Forelimb muscle (tissue), 1 donor: Measurements from ENCODE around the gene DDX28. TPM values are rescaled to one million over a fixed set of nuclear protein-coding genes. Genes with fewer than 3 reads are reported as not detected.
"Not testable (repeated sequence)": the region's sequence is repeated elsewhere in the genome, so short reads cannot be mapped to it uniquely, and the experiment has no call there.

Source experiments
- DNase-seq: peaks from one replicate; pipeline ENCODE4 v3.0.0-alpha.2; 2013; ENCODE audit warnings: low read depth
- polyA plus RNA-seq: library from polyadenylated mRNA; unstranded; fragments of 120-200 nt; gene quantifications from one replicate; pipeline ENCODE4 v1.2.1, GENCODE V29; 2013; ENCODE audit not compliant: insufficient read length

DDX28 gene
- polyA plus RNA-seq, 1 donor, result 4.8 TPM

DNA sequence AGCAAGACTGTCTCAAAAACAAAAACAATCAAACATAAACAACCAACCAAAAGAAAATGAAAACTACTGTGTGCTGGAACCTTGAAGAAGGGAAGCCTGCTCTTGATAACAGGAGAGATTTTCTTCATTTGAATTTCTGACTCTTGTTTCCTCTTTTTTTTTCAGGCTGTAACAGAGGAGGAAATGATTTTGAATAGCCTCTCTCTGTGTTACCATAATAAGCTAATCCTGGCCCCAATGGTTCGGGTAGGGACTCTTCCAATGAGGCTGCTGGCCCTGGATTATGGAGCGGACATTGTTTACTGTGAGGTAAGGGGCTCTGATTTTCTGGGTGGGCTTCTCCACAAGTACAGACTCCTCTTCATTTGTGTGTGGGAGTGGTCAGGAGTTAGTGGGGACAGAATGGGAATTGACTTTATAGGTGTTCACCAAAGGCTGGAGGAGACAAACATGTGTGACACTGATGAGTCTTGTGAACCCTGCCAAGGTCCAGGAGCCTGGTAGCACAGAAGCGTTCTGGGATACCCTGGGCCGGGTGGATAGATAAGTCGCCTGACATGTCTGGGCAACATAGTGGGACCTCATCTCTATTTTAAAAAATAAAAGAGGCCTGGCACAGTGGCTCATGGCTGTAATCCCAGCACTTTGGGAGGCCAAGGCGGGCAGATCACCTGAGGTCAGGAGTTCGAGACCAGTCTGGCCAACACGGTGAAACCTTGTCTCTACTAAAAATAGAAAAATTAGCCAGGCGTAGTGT, 15.0 kb upstream of the DDX28 start:
- DNase-seq, result no peak

DNA sequence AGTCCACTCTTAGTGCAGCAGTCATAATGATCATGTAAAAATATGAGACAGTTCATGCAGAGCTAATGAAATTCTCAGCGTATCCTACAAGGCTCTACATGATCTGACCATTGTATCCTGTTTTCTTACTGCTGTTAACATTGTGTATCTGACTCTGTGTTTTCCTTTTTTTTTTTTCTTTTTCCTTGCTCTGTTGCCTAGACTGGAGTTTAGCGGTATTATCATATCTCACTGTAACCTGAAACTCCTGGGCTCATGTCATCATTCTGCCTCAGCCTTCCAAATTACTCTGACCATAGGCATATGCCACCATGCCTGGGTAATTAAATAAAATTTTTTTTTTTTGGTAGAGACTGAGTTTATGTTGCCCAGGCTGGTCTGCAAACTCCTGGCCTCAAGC, 12.2 kb upstream of the DDX28 start:
- DNase-seq, result no peak

DNA sequence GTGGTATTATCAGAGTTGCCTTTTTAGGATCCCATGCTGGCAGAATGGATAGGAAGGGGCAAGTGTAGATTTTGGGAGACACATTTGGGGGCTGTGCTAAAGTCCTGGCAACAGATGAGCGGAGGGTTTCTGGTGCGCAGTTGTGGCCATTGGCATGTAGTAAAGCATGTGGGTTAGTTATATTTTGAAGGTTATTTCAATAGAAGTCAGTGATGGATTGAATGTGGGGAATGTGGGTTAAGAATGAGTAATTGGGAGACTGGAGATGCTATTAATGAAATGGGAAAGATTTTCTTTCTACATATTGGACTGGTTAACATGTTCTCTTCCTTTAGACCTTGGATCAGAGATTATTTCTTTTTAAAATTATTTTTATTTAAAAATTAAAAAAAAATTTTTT, 10.1 kb upstream of the DDX28 start:
- no peak for DNase-seq

DNA sequence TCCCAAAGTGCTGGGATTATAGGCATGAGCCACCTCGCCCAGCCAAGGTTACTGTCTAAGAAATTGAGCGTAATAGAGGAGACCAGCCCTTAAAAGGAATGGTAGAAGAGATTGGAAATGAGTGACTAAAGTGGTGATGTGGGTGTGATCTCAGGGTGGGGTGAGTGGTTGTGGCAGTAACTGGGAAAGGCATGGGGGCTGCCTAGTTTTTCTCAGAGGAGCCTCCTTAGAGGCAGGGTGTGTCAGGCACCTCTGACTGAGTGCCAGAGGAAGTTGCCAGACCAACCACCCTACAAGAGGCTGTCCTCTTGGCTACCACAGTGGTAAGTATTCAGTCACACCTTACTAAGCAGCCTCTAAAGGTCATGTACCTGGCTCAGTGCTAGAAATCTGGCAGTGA, 8.9 kb upstream of the DDX28 start:
- no peak for DNase-seq

DNA sequence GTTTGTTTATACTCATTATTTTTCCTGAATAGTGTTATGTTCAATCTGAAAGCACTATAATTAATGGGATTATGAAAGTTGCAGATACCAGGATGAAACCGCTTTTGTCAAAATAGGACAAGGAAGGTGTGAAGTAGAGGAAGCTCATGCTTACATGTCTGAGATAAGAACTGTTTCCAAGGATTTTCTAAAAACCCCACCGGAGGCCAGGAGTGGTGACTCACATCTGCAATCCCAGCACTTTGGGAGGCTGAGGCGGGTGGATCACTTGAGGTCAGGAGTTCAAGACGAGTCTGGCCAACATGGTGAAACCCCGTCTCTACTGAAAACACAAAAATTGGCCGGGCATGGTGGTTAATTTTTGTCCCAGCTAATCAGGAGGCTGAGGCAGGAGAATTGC, 7.1 kb upstream of the DDX28 start:
- not testable (repeated sequence) for DNase-seq

DNA sequence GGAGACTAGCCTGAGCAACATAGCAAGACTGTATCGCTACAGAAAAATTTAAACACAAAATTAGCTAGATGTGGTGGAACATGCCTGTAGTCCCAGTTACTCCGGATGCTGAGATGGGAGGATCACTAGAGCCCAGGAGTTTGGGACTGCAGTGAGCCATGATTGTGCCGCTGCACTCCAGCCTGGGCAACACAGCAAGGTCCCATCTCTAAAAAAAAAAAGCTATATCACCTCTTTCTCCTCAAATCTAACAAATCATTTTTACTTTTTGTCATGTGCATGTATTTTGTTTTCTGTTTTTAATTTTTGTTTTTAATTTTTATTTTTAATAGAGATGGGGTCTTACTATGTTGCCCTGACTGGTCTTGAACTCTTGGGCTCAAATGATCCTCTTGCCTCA, 6.0 kb upstream of the DDX28 start:
- no peak for DNase-seq

DNA sequence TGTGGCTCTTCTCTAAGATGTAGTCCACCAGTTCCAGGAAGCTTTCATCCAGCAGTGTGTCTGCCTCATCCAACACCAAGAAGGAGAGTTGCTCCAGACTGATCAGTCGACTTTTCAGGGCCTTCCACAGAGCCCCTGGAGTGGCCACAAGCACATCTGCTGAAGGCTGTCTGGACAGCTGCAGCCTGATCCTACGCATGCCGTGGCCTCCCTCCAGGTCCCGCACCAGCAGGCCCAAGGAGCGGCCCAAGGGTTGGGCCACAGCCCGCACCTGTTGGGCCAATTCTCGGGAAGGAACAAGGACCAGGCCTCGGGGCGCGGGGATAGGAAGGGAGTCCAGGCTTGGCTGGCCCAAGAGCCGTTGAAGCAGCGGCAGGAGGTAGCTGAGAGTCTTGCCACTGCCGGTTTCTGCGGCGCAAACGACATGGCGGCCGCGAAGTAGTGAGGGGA, 729 bp downstream of the DDX28 start:
- DNase-seq, result no peak

DNA sequence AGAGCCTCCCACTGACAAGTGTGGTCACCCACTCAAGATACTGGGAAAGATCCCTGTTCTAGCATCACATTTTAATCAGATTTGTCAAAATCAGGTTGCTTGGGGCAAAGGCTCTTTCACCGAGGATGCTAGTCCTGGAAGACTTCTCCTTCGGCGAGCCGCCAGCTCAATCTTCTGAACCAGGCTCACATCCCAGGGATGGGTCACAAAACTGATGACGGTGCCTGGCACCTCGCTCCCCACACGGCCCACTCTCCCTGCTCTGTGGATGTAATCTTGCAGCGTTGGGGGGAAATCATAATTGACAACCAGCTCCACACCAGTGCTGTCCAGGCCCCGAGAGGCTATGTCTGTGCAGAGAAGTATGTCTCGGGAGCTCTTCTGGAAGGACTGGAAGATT, 1.5 kb downstream of the DDX28 start:
- DNase-seq, result no peak

DNA sequence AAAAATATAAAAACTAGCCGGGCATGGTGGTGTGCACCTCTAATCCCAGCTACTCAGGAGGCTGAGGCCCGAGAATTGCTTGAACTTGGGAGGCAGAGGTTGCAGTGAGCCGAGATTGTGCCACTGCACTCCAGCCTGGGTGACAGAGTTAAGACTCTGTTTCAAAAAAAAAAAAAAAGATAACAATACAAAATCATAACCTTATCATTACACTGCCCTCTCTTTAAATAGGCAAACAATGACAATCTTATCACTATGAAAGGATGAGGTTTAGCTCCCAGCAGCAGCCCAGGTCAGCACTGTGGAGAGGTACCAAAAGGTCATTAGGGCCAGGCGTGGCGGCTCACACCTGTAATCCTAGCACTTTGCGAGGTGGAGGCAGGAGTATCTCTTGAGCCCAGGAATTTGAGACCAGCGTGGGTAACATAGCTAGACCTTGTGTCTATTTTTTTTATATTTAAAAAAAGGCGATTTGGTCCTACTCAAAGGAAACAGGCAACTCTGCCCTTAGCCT, 3.8 kb downstream of the DDX28 start:
- DNase-seq, result no peak

DNA sequence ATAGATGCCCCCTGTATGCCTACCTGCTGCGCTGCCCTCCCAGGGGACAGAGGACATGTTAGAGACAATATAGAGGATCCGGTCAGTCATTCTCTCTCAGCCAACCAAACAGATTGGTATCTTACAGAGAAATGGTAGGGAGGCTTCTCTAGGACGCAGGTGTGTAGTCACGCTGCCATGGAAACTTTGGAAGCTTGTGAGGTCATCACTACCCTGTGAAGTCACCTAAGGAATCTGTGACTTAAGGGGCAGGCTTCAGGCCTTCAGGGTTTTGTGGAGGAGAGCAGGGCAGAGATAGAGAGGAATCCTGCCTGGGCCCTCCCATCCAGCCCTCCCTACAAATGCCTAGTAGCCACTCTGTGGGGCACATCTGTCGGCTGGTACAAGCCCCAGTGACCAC, 7.4 kb downstream of the DDX28 start, which contains the start of gene DPEP2NB:
Gene DPEP2NB (minus strand): TSS at position 231 of the 400 bp plus-strand sequence. CDS start 141 bp downstream, at position 90.
- DNase-seq, result no peak

DNA sequence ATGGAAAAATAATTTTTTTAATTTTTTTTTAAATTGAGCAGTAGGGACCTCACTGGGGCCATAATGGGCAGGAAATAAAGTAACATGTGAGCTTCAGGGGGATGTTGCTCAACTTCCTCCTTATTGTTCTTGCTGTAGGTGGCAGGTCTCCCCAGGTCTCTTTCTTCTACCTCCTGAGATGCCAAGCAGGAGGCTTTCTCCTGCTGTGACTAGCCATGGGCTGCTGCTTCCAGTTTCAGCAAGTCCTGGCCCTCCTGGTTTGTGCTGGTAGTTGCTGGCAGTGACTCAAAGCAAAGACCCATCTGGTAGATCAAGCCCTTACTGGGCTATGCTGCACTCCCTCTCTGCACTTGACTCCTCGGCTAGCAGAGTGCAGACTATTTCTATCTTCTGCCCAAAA, 9.6 kb downstream of the DDX28 start:
- no peak for DNase-seq

DNA sequence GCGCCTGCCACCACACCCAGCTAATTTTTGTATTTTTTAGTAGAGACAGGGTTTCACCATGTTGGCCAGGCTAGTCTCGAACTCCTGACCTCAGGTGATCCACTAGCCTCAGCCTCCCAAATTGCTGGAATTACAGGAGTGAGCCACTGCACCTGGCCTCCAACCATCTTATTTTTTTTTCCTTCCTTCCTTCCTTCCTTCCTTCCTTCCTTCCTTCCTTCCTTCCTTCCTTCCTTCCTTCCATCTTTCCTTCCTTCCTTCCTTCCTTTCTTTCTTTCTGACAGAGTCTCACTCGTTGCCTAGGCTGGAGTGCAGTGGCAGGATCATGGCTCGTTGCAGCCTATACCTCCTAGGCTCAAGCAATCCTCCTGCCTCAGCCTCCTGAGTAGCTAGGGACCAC, 13.2 kb downstream of the DDX28 start:
- not testable (repeated sequence) for DNase-seq

DNA sequence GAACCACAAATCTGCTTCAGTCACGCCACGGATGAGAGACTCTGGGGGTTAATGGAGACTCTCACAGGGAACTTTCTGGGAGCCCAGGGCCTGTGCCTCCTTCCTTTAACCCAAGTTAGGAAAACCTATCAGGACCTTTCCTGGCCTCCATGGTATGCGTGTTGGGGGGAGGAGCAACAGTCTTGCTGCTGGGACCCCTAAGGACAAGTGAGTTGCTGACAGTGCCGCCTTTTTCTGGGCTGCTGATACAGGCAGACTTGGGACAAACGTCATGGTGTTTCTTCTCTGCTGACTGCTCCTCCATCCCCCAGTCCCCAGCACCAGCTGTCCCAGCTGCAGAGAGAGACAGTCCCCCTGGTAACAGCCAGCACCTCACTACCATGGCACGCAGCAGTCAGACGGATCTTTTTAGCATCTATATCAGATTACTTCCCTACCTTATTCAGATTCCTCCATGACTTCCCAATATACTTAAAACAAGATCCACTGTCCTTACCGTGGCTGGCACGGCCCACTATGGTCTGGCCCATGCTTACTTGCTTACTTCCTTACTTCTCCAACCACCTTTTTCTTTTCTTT, 13.8 kb downstream of the DDX28 start:
- no peak for DNase-seq

DNA sequence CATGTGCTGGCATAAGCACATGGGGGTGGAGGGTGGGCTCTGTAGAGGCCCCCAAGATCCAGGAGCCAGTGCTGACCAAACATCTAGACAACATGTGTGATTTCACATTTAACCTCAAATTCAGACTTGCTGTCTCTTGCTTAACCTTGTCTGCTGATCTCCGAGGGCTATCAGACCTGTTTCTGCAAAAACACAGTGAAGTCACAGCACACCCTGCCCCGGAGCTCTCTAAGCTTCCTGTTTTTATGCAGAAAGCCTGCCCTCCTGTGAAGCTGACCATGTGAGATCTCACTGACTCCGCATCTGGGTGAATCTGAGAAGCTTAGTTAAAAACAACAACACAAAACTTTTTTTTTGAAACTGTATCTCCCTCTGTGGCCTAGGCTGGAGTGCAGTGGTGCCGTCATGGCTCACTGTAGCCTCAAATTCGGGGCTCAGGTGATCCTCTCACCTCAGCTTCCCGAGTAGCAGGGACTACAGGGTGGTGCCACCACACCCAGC, 17.2 kb downstream of the DDX28 start:
- DNase-seq, result peak; percentile 17

DNA sequence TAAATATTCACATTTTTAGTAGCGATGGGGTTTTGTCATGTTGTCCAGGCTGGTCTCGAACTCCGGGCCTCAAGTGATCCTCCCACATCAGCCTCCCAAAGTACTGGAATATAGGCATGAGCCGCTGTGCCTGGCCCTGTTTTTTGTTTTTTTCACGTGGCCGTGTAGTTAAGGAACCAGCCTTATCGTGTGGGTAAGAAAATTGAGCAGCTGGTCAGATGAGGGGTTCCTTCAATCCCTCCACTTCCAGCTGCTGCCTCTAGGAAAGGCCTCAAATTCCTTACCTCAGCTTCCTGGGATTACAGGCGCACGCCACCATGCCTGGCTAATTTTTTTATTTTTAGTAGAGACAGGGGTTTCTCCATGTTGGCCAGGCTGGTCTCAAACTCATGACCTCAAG, 17.8 kb downstream of the DDX28 start:
- DNase-seq, result no peak

DNA sequence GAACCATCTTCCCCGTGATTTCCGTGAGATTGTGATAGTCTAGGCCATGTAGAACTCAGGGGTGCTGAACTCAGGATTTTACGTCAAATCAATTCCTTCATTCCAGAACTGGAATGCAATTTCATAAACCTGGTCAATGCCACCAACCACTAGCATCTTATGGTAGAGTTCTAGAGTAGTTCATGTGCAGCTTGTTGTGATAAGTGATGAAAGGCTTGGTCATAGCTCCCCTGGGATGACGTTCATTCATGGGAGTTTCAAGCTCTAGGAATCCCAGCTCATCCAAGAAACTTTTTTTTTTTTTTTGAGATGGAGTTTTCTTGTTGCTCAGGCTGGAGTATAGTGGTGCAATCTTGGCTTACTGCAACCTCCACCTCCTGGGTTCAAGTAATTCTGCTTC, 20.0 kb downstream of the DDX28 start:
- no peak for DNase-seq

DNA sequence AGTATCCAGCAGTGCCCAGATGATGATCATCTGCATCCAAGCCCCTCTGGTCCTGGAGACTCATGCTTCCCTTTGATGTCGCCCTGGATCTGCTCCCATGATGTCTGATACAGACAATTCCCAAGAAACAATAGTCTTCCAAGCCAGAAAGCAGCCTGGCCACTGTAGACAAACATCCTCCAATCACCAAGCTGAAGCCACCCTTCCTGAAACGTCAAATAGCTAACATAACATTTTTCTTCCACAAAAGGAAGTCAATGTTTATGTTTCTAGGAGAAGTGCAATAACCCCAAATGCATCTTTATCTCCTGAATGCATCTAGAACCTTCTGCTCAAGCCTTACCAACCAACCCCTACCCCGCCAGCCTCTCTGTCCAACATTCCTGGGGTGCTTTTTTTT, 22.6 kb downstream of the DDX28 start:
- no peak for DNase-seq

DNA sequence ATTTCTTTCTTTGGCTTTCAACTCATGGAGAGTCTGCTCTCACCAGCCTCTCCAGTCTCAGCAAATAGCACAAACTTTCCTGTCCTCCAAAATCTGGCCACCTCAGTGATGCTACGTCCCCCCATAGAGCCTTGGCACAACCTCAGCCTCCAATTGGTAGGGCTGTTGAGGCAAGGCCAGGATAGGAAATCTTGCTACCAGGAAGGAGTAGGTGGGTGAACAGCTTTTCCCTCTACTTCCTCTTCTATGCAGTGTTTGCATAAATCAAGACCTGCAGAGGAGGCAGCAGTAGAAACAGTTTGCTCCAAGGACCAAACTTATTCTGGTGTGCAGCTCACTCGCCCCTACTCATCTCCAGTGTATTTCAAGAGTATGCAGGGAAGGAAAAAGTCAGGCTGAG, 23.0 kb downstream of the DDX28 start:
- no peak for DNase-seq

DNA sequence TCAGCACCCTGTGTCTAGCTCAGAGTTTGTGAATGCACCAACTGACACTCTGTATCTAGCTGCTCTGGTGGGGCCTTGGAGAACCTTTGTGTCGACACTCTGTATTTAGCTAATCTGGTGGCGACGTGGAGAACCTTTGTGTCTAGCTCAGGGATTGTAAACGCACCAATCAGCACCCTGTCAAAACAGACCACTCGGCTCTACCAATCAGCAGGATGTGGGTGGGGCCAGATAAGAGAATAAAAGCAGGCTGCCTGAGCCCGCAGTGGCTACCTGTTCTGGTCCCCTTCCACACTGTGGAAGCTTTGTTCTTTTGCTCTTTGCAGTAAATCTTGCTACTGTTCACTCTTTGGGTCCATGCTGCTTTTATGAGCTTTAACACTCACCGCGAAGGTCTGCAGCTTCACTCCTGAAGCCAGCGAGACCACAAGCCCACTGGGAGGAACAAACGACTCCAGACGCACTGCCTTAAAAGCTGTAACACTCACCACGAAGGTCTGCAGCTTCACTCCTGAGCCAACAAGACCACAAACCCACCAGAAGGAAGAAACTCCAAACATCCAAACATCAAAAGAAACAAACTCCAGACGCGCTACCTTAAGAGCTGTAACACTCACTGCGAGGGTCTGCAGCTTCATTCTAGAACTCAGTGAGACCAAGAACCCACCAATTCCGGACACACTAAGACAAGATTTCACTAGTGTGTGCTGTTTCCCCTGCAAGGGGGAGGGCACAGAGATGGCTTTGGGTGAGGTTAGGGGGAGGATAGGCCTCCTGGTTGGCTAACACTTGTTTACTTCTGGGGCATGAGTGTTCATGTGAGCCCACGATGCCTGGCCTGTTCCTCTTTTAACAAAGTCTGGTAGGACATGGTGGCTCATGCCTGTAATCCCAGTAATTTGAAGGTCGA, 24.0 kb downstream of the DDX28 start, which contains the start of gene DPEP2:
Gene DPEP2 (minus strand): TSS at position 706 of the 910 bp plus-strand sequence. CDS start 6,272 bp downstream, outside the sequence.
- DNase-seq, result not testable (repeated sequence)

DNA sequence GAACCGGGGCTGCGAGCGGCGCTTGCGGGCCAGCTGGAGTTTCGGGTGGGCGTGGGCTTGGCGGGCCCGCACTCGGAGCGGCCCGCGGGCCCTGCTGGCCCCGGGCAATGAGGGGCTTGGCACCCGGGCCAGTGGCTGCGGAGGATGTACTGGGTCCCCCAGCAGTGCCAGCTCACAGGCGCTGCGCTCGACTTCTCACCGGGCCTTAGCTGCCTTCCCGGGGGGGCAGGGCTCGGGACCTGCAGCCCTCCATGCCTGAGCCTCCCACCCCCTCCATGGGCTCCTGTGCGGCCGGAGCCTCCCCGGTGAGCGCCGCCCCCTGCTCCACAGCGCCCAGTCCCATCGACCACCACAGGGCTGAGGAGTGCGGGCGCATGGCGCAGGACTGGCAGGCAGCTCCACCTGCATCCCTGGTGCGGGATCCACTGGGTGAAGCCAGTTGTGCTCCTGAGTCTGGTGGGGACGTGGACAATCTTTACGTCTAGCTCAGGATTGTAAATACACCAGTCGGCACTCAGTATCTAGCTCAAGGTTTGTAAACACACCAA, 24.7 kb downstream of the DDX28 start:
- DNase-seq, result not testable (repeated sequence)

DNA sequence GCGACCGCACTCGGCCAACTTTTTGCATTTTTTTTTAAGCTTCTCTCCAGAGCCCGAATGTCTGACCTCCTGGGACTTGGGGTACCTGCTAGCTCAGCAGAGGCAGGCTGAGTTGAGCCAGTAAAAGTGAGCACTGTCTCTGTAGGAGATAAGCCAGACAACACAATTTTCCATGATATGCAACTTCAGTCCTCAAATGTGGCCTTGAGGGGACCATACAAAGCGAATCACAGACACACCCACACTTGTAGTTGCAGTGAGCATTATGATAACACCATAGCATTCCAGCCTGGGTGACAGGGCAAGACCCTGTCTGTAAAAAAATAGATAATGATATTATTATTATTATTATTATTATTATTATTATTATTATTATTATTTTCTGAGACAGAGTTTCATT, 26.4 kb downstream of the DDX28 start:
- DNase-seq, result no peak

DNA sequence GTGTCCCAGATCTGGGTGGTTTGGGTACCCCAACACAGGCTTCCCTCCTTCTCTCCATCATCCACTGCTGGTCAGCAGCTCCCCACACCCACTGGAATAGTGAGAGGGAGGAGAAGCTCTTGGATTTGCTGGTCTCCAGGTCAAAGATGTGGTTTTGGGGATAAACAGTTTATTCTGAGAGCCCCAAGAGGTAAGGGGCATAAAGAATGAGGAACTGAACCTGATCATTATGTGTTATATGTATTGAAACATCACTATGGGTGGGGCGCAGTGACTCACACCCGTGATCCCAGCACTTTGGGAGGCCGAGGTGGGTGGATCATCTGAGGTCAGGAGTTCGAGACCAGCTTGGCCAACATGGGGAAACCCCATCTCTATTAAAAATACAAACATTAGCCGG, 27.6 kb downstream of the DDX28 start:
- no peak for DNase-seq
